ENCODE measurements around the gene RERE.

Gene RERE

GRCh38 chr1:8406011-8406410 lies 411.4 kb downstream of the RERE start:
- no peak overlapping the region for H3K4ac ChIP-seq (ENCODE audit: low read depth, low read length)
- no peak overlapping the region for H2AFZ ChIP-seq (ENCODE audit: insufficient read depth, low read length, poor library complexity)
- peaks cover 1% of the 10 kb centered on the region for H3K79me2 ChIP-seq (ENCODE audit: control insufficient read depth, insufficient read depth, low read length, poor library complexity)
- no peaks in the 10 kb centered on the region for H3K9me3 ChIP-seq (ENCODE audit: insufficient read depth, low read depth, low read length)
- no peak overlapping the region for H3K14ac ChIP-seq (ENCODE audit: low read length)
- H3K4me1 ChIP-seq (ENCODE audit: control insufficient read depth in 1 of 2, insufficient read depth in 2 of 2, low read length in 2 of 2) = peaks cover 1 to 2% of the 10 kb centered on the region in 2 experiments
- H2BK120ac ChIP-seq (ENCODE audit: insufficient read depth, low read length, poor library complexity) = no peak overlapping the region
- H3K18ac ChIP-seq (ENCODE audit: low read length) = no peak overlapping the region
- DNase-seq = no peak
- no peak overlapping the region for H4K8ac ChIP-seq (ENCODE audit: low read depth, low read length)
- H4K12ac ChIP-seq (ENCODE audit: low read depth, low read length) = no peak overlapping the region
- no peaks in the 10 kb centered on the region for H3K27me3 ChIP-seq (ENCODE audit: insufficient read depth, low read length)
- no peak overlapping the region for H2BK5ac ChIP-seq (ENCODE audit: low read depth, low read length, poor library complexity)
- H2AK5ac ChIP-seq (ENCODE audit: low read length) = no peak overlapping the region
- H3K27ac ChIP-seq (ENCODE audit: low read depth, low read length) = no peak overlapping the region
- WGBS (ENCODE audit: extremely low coverage, insufficient coverage, insufficient read length) = no CpG with 5 or more reads among the region's 7 CpGs
- H3K9ac ChIP-seq (ENCODE audit: low read length) = no peak overlapping the region
- no peak overlapping the region for H3K4me2 ChIP-seq (ENCODE audit: low read length)
- no peak overlapping the region for H4K91ac ChIP-seq (ENCODE audit: low read depth, low read length)
- no peak overlapping the region for H3K23ac ChIP-seq (ENCODE audit: low read length)
- H2BK12ac ChIP-seq (ENCODE audit: low read length) = no peak overlapping the region
- peaks cover 1% of the 10 kb centered on the region for H3K79me1 ChIP-seq (ENCODE audit: low read length)
- H3K36me3 ChIP-seq (ENCODE audit: control insufficient read depth in 1 of 2, insufficient read depth in 2 of 2, low read length in 2 of 2) = peaks cover 18 to 34% of the 10 kb centered on the region in 2 experiments
- no peak overlapping the region for H3K4me3 ChIP-seq (ENCODE audit: low read depth, low read length)

GRCh38 chr1:8404460-8405370 lies 412.7 kb downstream of the RERE start:
- Histone ChIP-seq H3K27me3 (ENCODE audit: insufficient read depth, low read length) (no peaks in the 10 kb centered on the region), H3K23ac (ENCODE audit: low read length) (no peak overlapping the region), H2BK5ac (ENCODE audit: low read depth, low read length, poor library complexity) (no peak overlapping the region), H3K4me3 (ENCODE audit: low read depth, low read length) (no peak overlapping the region), H2BK120ac (ENCODE audit: insufficient read depth, low read length, poor library complexity) (no peak overlapping the region), H3K14ac (ENCODE audit: low read length) (no peak overlapping the region), H4K12ac (ENCODE audit: low read depth, low read length) (no peak overlapping the region), H3K9ac (ENCODE audit: low read length) (no peak overlapping the region), H2AFZ (ENCODE audit: insufficient read depth, low read length, poor library complexity) (no peak overlapping the region), H3K79me1 (ENCODE audit: low read length) (peaks cover 1% of the 10 kb centered on the region), H3K9me3 (ENCODE audit: insufficient read depth, low read depth, low read length) (no peaks in the 10 kb centered on the region), H3K4ac (ENCODE audit: low read depth, low read length) (no peak overlapping the region), H3K4me1 (ENCODE audit: control insufficient read depth in 1 of 2, insufficient read depth in 2 of 2, low read length in 2 of 2) (peaks cover 0 to 1% of the 10 kb centered on the region in 2 experiments), H3K4me2 (ENCODE audit: low read length) (no peak overlapping the region), H2BK12ac (ENCODE audit: low read length) (no peak overlapping the region), H3K27ac (ENCODE audit: low read depth, low read length) (no peak overlapping the region), H2AK5ac (ENCODE audit: low read length) (no peak overlapping the region), H4K91ac (ENCODE audit: low read depth, low read length) (no peak overlapping the region), H3K18ac (ENCODE audit: low read length) (no peak overlapping the region), H4K8ac (ENCODE audit: low read depth, low read length) (no peak overlapping the region), H3K79me2 (ENCODE audit: control insufficient read depth, insufficient read depth, low read length, poor library complexity) (peaks cover 1% of the 10 kb centered on the region), H3K36me3 (ENCODE audit: control insufficient read depth in 1 of 2, insufficient read depth in 2 of 2, low read length in 2 of 2) (peaks cover 14 to 25% of the 10 kb centered on the region in 2 experiments)
- WGBS (ENCODE audit: extremely low coverage, insufficient coverage, insufficient read length) = no CpG with 5 or more reads among the region's 10 CpGs
- no peak for DNase-seq

DNA sequence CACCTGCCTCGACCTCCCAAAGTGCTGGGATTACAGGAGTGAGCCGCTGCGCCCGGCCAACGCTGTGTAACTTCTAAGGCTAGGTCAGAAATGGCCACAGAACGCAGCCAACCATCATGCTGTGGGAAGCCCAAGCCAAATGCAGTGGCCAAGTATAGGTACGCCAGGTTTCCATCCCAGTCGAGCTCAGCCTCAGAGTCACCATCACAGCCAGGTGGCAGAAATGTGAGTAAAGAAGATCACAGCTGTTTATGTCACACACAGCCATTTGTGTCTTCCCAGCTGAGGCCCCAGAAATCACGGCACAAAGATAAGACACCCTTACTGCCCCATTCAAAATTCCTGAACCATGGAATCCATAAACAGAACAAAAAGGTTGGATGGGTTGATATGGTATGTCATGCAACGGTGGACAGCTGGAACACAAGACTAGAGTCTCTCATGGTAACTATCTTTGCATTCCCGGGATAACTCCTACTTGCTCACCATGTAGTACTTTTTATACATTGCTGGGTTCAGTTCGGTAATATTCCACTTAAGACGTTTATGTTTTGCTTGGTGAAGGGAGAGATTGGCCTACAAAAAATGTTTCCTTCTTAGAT lies 415.2 kb downstream of the RERE start:
- Histone ChIP-seq H3K4ac (ENCODE audit: low read depth, low read length) (no peak overlapping the region), H3K9me3 (ENCODE audit: insufficient read depth, low read depth, low read length) (no peaks in the 10 kb centered on the region), H2BK5ac (ENCODE audit: low read depth, low read length, poor library complexity) (no peak overlapping the region), H3K27ac (ENCODE audit: low read depth, low read length) (no peak overlapping the region), H3K4me1 (ENCODE audit: control insufficient read depth in 1 of 2, insufficient read depth in 2 of 2, low read length in 2 of 2) (peaks cover 4 to 7% of the 10 kb centered on the region in 2 experiments), H2BK12ac (ENCODE audit: low read length) (no peak overlapping the region), H3K36me3 (ENCODE audit: control insufficient read depth in 1 of 2, insufficient read depth in 2 of 2, low read length in 2 of 2) (peaks cover 12 to 22% of the 10 kb centered on the region in 2 experiments), H3K14ac (ENCODE audit: low read length) (no peak overlapping the region), H3K27me3 (ENCODE audit: insufficient read depth, low read length) (no peaks in the 10 kb centered on the region), H3K4me3 (ENCODE audit: low read depth, low read length) (no peak overlapping the region), H3K79me2 (ENCODE audit: control insufficient read depth, insufficient read depth, low read length, poor library complexity) (peaks cover 2% of the 10 kb centered on the region), H3K23ac (ENCODE audit: low read length) (no peak overlapping the region), H3K79me1 (ENCODE audit: low read length) (peaks cover 1% of the 10 kb centered on the region), H4K12ac (ENCODE audit: low read depth, low read length) (no peak overlapping the region), H2BK120ac (ENCODE audit: insufficient read depth, low read length, poor library complexity) (no peak overlapping the region), H2AK5ac (ENCODE audit: low read length) (no peak overlapping the region), H4K8ac (ENCODE audit: low read depth, low read length) (no peak overlapping the region), H3K4me2 (ENCODE audit: low read length) (no peak overlapping the region), H4K91ac (ENCODE audit: low read depth, low read length) (no peak overlapping the region), H3K18ac (ENCODE audit: low read length) (no peak overlapping the region), H2AFZ (ENCODE audit: insufficient read depth, low read length, poor library complexity) (no peak overlapping the region), H3K9ac (ENCODE audit: low read length) (no peak overlapping the region)
- no CpG with 5 or more reads among the region's 13 CpGs for WGBS (ENCODE audit: extremely low coverage, insufficient coverage, insufficient read length)
- peak; percentile 50 to 78 for DNase-seq

- Histone ChIP-seq H2BK120ac (ENCODE audit: insufficient read depth, low read length, poor library complexity) (no peak overlapping the region), H3K23ac (ENCODE audit: low read length) (no peak overlapping the region), H2BK5ac (ENCODE audit: low read depth, low read length, poor library complexity) (no peak overlapping the region), H3K4me3 (ENCODE audit: low read depth, low read length) (no peak overlapping the region), H3K27me3 (ENCODE audit: insufficient read depth, low read length) (no peaks in the 10 kb centered on the region), H4K12ac (ENCODE audit: low read depth, low read length) (no peak overlapping the region), H3K14ac (ENCODE audit: low read length) (no peak overlapping the region), H4K91ac (ENCODE audit: low read depth, low read length) (no peak overlapping the region), H3K4me2 (ENCODE audit: low read length) (no peak overlapping the region), H3K9me3 (ENCODE audit: insufficient read depth, low read depth, low read length) (no peaks in the 10 kb centered on the region), H2AK5ac (ENCODE audit: low read length) (no peak overlapping the region), H3K79me1 (ENCODE audit: low read length) (no peaks in the 10 kb centered on the region), H2BK12ac (ENCODE audit: low read length) (no peak overlapping the region), H3K4ac (ENCODE audit: low read depth, low read length) (peak overlapping the region; percentile 56), H3K79me2 (ENCODE audit: control insufficient read depth, insufficient read depth, low read length, poor library complexity) (peaks cover 2% of the 10 kb centered on the region), H2AFZ (ENCODE audit: insufficient read depth, low read length, poor library complexity) (no peak overlapping the region), H3K4me1 (ENCODE audit: control insufficient read depth in 1 of 2, insufficient read depth in 2 of 2, low read length in 2 of 2) (peaks cover 9 to 17% of the 10 kb centered on the region in 2 experiments), H3K27ac (ENCODE audit: low read depth, low read length) (no peak overlapping the region), H3K9ac (ENCODE audit: low read length) (no peak overlapping the region), H3K18ac (ENCODE audit: low read length) (no peak overlapping the region), H3K36me3 (ENCODE audit: control insufficient read depth in 1 of 2, insufficient read depth in 2 of 2, low read length in 2 of 2) (peaks cover 5 to 7% of the 10 kb centered on the region in 2 experiments), H4K8ac (ENCODE audit: low read depth, low read length) (no peak overlapping the region)
- no peak for DNase-seq
- WGBS (ENCODE audit: extremely low coverage, insufficient coverage, insufficient read length) = no CpG with 5 or more reads among the region's 5 CpGs
Measured at GRCh38 chr1:8398677-8399076, 418.8 kb downstream of the RERE start.
